HepG2 (cell line): ENCODE results near the gene DPM2. TPM values are rescaled to one million over a fixed set of nuclear protein-coding genes. Genes with fewer than 3 reads are reported as not detected.
A peak's percentile ranks its signal among the peaks of the same experiment; 100 is the strongest.

Source experiments
- AKAP8 ChIP-seq: sonication (generic); formaldehyde crosslinking; IDR thresholded peaks from 2 replicates; pipeline ENCODE4 v1.5.1; 2020; ENCODE audit warnings: mild to moderate bottlenecking, missing genetic modification reagents
- ATAD3A ChIP-seq: sonication (generic); formaldehyde crosslinking; IDR thresholded peaks from 2 replicates; pipeline ENCODE4 v1.4.0; 2020; ENCODE audit warnings: missing genetic modification reagents
- CCAR2 ChIP-seq: fragments of 200-400 bp; formaldehyde crosslinking; optimal IDR thresholded peaks from 2 replicates; pipeline ENCODE3; 2018; ENCODE audit warnings: low read depth, mild to moderate bottlenecking, low read length, moderate library complexity
- GFI1 ChIP-seq: sonication (generic); formaldehyde crosslinking; IDR thresholded peaks from 2 replicates; pipeline ENCODE4 v1.5.0; 2020; ENCODE audit warnings: missing genetic modification reagents, mild to moderate bottlenecking, borderline replicate concordance
- KDM4B ChIP-seq: sonication (generic); formaldehyde crosslinking; IDR thresholded peaks from 2 replicates; pipeline ENCODE4 v1.4.0; 2020; ENCODE audit warnings: missing genetic modification reagents
- MIER3 ChIP-seq: IDR thresholded peaks from 2 replicates; pipeline ENCODE4 v1.6.1; 2016; ENCODE audit warnings: missing compliant biosample characterization, borderline replicate concordance
- MXD4 ChIP-seq: IDR thresholded peaks from 2 replicates; pipeline ENCODE4 v1.6.1; 2016; ENCODE audit warnings: mild to moderate bottlenecking, missing biosample characterization, missing genetic modification reagents
- MZF1 ChIP-seq: sonication (generic); formaldehyde crosslinking; IDR thresholded peaks from 2 replicates; pipeline ENCODE4 v1.8.1; 2023; ENCODE audit warnings: mild to moderate bottlenecking, missing genetic modification reagents, borderline replicate concordance
- ONECUT2 ChIP-seq: sonication (generic); formaldehyde crosslinking; IDR thresholded peaks from 2 replicates; pipeline ENCODE4 v1.4.0; 2020; ENCODE audit warnings: missing genetic modification reagents
- PITX1 ChIP-seq: sonication (generic); formaldehyde crosslinking; IDR thresholded peaks from 2 replicates; pipeline ENCODE4 v1.5.1; 2020; ENCODE audit warnings: mild to moderate bottlenecking, missing genetic modification reagents
- SAP130 ChIP-seq: IDR thresholded peaks from 2 replicates; pipeline ENCODE4 v1.6.1; 2016; ENCODE audit warnings: low read depth
- SETDB1 ChIP-seq: sonication (generic); formaldehyde crosslinking; IDR thresholded peaks from 2 replicates; pipeline ENCODE4 v1.5.1; 2020; ENCODE audit warnings: missing genetic modification reagents, mild to moderate bottlenecking, borderline replicate concordance
- TARDBP ChIP-seq: sonication (generic); formaldehyde crosslinking; IDR thresholded peaks from 2 replicates; pipeline ENCODE4 v1.8.0; 2022; ENCODE audit warnings: mild to moderate bottlenecking, missing genetic modification reagents
- ZBTB21 ChIP-seq: sonication (generic); formaldehyde crosslinking; IDR thresholded peaks from 2 replicates; pipeline ENCODE4 v1.4.0; 2020; ENCODE audit warnings: missing genetic modification reagents
- ZNF20 ChIP-seq: sonication (generic); formaldehyde crosslinking; IDR thresholded peaks from 2 replicates; pipeline ENCODE4 v1.4.0; 2020; ENCODE audit warnings: mild to moderate bottlenecking, moderate library complexity, missing genetic modification reagents
- ZNF264 ChIP-seq: sonication (generic); formaldehyde crosslinking; IDR thresholded peaks from 2 replicates; pipeline ENCODE4 v1.4.0; 2020; ENCODE audit warnings: missing genetic modification reagents
- ZNF275 ChIP-seq: sonication (generic); formaldehyde crosslinking; IDR thresholded peaks from 2 replicates; pipeline ENCODE4 v1.8.0; 2022; ENCODE audit warnings: missing genetic modification reagents, mild to moderate bottlenecking, inconsistent platforms, borderline replicate concordance
- ZNF292 ChIP-seq: sonication (generic); formaldehyde crosslinking; IDR thresholded peaks from 2 replicates; pipeline ENCODE4 v1.8.1; 2022; ENCODE audit warnings: mild to moderate bottlenecking, low read depth, missing genetic modification reagents, borderline replicate concordance
- ZNF382 ChIP-seq: sonication (generic); formaldehyde crosslinking; IDR thresholded peaks from 2 replicates; pipeline ENCODE4 v1.5.0; 2020; ENCODE audit warnings: missing genetic modification reagents, mild to moderate bottlenecking, borderline replicate concordance
- ZNF674 ChIP-seq: sonication (generic); formaldehyde crosslinking; IDR thresholded peaks from 2 replicates; pipeline ENCODE4 v1.5.0; 2020; ENCODE audit warnings: low read depth, mild to moderate bottlenecking, missing genetic modification reagents
- ZNF720 ChIP-seq: sonication (generic); formaldehyde crosslinking; IDR thresholded peaks from 2 replicates; pipeline ENCODE4 v1.4.0; 2020; ENCODE audit warnings: missing genetic modification reagents
- ZSCAN12 ChIP-seq: sonication (generic); formaldehyde crosslinking; IDR thresholded peaks from 2 replicates; pipeline ENCODE4 v1.9.0; 2021; ENCODE audit warnings: mild to moderate bottlenecking, missing genetic modification reagents
- polyA plus RNA-seq, 8 experiments: library from polyadenylated mRNA; depleted of rRNA in 3 of 8; stranded (reverse) in 7 of 8; unstranded in 1 of 8; fragments of >200 nt; fragmentation: Illumina TruSeq in 4 of 8; extraction: Trizol in 4 of 8; gene quantifications; 2 replicates each; pipeline versions ENCODE4 v1.2.1 to v1.2.3, GENCODE V29; 2011 to 2016; ENCODE audit warnings: low read depth in 4 of 8, missing spikeins in 1 of 8, mixed read lengths in 1 of 8; ENCODE audit not compliant: insufficient read depth in 1 of 8
- total RNA-seq, 5 experiments: library from RNA; depleted of rRNA; stranded (reverse); fragments of >200 nt; fragmentation: Illumina TruSeq; extraction: Trizol; gene quantifications; 2 replicates each; pipeline ENCODE4 v1.2.3, GENCODE V29; 2016; ENCODE audit warnings: low read depth in 1 of 5
- TF ChIP-seq, protein P1 (sequence below): IDR thresholded peaks from 2 replicates; pipeline ENCODE4 v1.6.1; 2016; ENCODE audit warnings: mild to moderate bottlenecking, missing biosample characterization, missing genetic modification reagents
- TF ChIP-seq, protein P2 (sequence below): sonication (generic); formaldehyde crosslinking; conservative IDR thresholded peaks from 2 replicates; pipeline ENCODE4 v1.4.0; 2020; ENCODE audit warnings: mild to moderate bottlenecking, missing genetic modification reagents, moderate library complexity
- TF ChIP-seq, protein P3 (sequence below): sonication (generic); formaldehyde crosslinking; IDR thresholded peaks from 2 replicates; pipeline ENCODE4 v1.4.0; 2020; ENCODE audit warnings: mild to moderate bottlenecking, low read depth, missing genetic modification reagents

The DPM2 gene
- total and polyA plus RNA-seq, 2 of the 13 experiments (the other 11 are each of a cell fraction or from before 2014, with no cell fraction given), result 24.8 to 35.3 TPM

DNA sequence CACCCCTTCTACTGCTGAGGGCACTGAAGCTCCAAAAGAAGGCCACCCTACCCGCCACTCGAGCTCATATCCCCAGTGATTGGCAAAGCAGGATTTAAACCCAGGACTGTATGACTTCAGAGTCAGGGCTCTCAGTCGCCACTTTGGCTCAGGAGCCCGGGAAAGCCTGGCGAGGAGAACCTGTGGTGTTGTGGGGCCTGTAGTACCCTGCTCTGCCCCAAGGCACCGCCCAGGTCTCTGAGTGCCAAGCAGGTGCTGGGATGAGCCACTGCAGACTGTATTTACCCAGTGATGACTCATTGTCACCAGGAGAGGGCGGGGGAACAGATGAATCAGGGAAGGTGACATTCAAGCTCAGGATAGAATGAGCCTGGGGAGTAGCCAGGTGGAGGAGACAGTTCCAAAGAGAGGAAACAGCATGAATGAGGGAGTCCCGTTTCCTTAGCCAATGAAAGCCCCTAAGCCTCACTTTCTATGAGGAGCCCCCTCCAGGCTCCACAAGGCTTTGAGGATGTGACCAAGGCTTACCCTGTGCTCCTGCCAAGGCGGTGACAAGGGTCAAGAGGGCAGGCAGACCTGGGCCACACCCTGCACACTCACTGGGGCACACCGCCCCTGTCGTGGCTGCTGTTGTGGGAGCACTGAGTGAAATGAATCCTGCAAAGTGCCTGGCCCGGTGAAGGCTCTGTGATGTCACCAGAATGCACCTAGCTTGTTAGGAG is 17.8 kb upstream of the DPM2 start (continued):
- TF ChIP-seq ZNF382 (CRISPR knock-in tag) (no peak), ZBTB21 (CRISPR knock-in tag) (no peak), SETDB1 (CRISPR knock-in tag) (no peak), MIER3 (CRISPR knock-in tag) (peak; percentile 46; the same call in 1 of the 2 replicates), ZNF20 (CRISPR knock-in tag) (no peak), ATAD3A (CRISPR knock-in tag) (no peak), ZNF674 (CRISPR knock-in tag) (no peak), ZNF292 (CRISPR knock-in tag) (peak; percentile 33; the same call in 1 of the 2 replicates), ZNF264 (CRISPR knock-in tag) (no peak), ZNF720 (CRISPR knock-in tag) (no peak), ZNF275 (CRISPR knock-in tag) (no peak), AKAP8 (CRISPR knock-in tag) (no peak), PITX1 (CRISPR knock-in tag) (no peak), CCAR2 (no peak), ZSCAN12 (CRISPR knock-in tag) (no peak), MZF1 (CRISPR knock-in tag) (0 out of 2 replicates have a peak, but pooled peaks have one; percentile 50), ONECUT2 (CRISPR knock-in tag) (no peak), SAP130 (CRISPR knock-in tag) (peak; percentile 92), KDM4B (CRISPR knock-in tag) (no peak), GFI1 (no peak), TARDBP (CRISPR knock-in tag) (peak; percentile 73; the same call in 1 of the 2 replicates), MXD4 (CRISPR knock-in tag) (no peak)
- TF ChIP-seq, protein P1, sequence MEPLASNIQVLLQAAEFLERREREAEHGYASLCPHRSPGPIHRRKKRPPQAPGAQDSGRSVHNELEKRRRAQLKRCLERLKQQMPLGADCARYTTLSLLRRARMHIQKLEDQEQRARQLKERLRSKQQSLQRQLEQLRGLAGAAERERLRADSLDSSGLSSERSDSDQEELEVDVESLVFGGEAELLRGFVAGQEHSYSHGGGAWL (CRISPR knock-in tag), result no peak
- TF ChIP-seq, protein P2, sequence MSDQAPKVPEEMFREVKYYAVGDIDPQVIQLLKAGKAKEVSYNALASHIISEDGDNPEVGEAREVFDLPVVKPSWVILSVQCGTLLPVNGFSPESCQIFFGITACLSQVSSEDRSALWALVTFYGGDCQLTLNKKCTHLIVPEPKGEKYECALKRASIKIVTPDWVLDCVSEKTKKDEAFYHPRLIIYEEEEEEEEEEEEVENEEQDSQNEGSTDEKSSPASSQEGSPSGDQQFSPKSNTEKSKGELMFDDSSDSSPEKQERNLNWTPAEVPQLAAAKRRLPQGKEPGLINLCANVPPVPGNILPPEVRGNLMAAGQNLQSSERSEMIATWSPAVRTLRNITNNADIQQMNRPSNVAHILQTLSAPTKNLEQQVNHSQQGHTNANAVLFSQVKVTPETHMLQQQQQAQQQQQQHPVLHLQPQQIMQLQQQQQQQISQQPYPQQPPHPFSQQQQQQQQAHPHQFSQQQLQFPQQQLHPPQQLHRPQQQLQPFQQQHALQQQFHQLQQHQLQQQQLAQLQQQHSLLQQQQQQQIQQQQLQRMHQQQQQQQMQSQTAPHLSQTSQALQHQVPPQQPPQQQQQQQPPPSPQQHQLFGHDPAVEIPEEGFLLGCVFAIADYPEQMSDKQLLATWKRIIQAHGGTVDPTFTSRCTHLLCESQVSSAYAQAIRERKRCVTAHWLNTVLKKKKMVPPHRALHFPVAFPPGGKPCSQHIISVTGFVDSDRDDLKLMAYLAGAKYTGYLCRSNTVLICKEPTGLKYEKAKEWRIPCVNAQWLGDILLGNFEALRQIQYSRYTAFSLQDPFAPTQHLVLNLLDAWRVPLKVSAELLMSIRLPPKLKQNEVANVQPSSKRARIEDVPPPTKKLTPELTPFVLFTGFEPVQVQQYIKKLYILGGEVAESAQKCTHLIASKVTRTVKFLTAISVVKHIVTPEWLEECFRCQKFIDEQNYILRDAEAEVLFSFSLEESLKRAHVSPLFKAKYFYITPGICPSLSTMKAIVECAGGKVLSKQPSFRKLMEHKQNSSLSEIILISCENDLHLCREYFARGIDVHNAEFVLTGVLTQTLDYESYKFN (CRISPR knock-in tag), result peak; percentile 65
- TF ChIP-seq, protein P3, sequence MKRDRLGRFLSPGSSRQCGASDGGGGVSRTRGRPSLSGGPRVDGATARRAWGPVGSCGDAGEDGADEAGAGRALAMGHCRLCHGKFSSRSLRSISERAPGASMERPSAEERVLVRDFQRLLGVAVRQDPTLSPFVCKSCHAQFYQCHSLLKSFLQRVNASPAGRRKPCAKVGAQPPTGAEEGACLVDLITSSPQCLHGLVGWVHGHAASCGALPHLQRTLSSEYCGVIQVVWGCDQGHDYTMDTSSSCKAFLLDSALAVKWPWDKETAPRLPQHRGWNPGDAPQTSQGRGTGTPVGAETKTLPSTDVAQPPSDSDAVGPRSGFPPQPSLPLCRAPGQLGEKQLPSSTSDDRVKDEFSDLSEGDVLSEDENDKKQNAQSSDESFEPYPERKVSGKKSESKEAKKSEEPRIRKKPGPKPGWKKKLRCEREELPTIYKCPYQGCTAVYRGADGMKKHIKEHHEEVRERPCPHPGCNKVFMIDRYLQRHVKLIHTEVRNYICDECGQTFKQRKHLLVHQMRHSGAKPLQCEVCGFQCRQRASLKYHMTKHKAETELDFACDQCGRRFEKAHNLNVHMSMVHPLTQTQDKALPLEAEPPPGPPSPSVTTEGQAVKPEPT, result peak; percentile 45; the same call in 1 of the 2 replicates
